H54 (cell line): ENCODE results near the gene CIP2A.

Source experiments
- DNase-seq: peaks from one replicate; pipeline ENCODE4 v3.0.0; 2011; ENCODE audit warnings: low spot score, mixed read lengths; ENCODE audit not compliant: insufficient read length
- FAIRE-seq: peaks from 3 replicates; lab custom pipeline; 2011; peaks lifted over from hg19 to GRCh38; lab: Jason Lieb, UNC
- POLR2A ChIP-seq: IDR thresholded peaks from 2 replicates; pipeline ENCODE4 v1.6.1; 2011; ENCODE audit warnings: low read depth, mild to moderate bottlenecking, low read length

The CIP2A gene

GRCh38 chr3:108548886-108549285 lies 40.4 kb downstream of the CIP2A start:
- FAIRE-seq = no peak
- TF ChIP-seq POLR2A = no peak
- DNase-seq = no peak

- TF ChIP-seq POLR2A = no peak
- FAIRE-seq (no peak), DNase-seq (no peak)
Observed at GRCh38 chr3:108548304-108548703, 40.9 kb downstream of the CIP2A start.

GRCh38 chr3:108546692-108547091 lies 42.5 kb downstream of the CIP2A start:
- DNase-seq (no peak), FAIRE-seq (no peak)
- TF ChIP-seq POLR2A = no peak

GRCh38 chr3:108546247-108546646 lies 43.0 kb downstream of the CIP2A start:
- no peak for TF ChIP-seq POLR2A
- no peak for FAIRE-seq

GRCh38 chr3:108538083-108538482 lies 51.2 kb downstream of the CIP2A start:
- DNase-seq (no peak), FAIRE-seq (no peak)
- TF ChIP-seq POLR2A = no peak

More at GRCh38 chr3:108546247-108546646, 43.0 kb downstream of the CIP2A start:
- DNase-seq = no peak

- TF ChIP-seq POLR2A = no peak
- DNase-seq (no peak), FAIRE-seq (no peak)
Observed at GRCh38 chr3:108528459-108529252, 60.6 kb downstream of the CIP2A start.

GRCh38 chr3:108527817-108528216 lies 61.4 kb downstream of the CIP2A start:
- DNase-seq (no peak), FAIRE-seq (no peak)
- TF ChIP-seq POLR2A = no peak

GRCh38 chr3:108527109-108527508 lies 62.1 kb downstream of the CIP2A start:
- no peak for TF ChIP-seq POLR2A
- FAIRE-seq (no peak), DNase-seq (no peak)

GRCh38 chr3:108525971-108526370 lies 63.3 kb downstream of the CIP2A start:
- no peak for DNase-seq
- no peak for FAIRE-seq
- no peak for TF ChIP-seq POLR2A

GRCh38 chr3:108525256-108525655 lies 64.0 kb downstream of the CIP2A start:
- DNase-seq = no peak
- no peak for TF ChIP-seq POLR2A
- FAIRE-seq = no peak

- FAIRE-seq (no peak), DNase-seq (no peak)
- no peak for TF ChIP-seq POLR2A
Observed at GRCh38 chr3:108524537-108524936, 64.7 kb downstream of the CIP2A start.

GRCh38 chr3:108518895-108519294 lies 70.3 kb downstream of the CIP2A start:
- no peak for DNase-seq
- FAIRE-seq = no peak
- no peak for TF ChIP-seq POLR2A

- FAIRE-seq = no peak
- TF ChIP-seq POLR2A = no peak
- no peak for DNase-seq
Observed at GRCh38 chr3:108516881-108517280, 72.4 kb downstream of the CIP2A start.

GRCh38 chr3:108513961-108514360 lies 75.3 kb downstream of the CIP2A start:
- FAIRE-seq = no peak
- TF ChIP-seq POLR2A = no peak
- DNase-seq = no peak

- no peak for TF ChIP-seq POLR2A
- FAIRE-seq = no peak
- no peak for DNase-seq
Observed at GRCh38 chr3:108512671-108513070, 76.6 kb downstream of the CIP2A start.
